ENCODE measurements around the gene PRKCA. TPM values are rescaled to one million over a fixed set of nuclear protein-coding genes. Genes with fewer than 3 reads are reported as not detected.

Gene PRKCA
- total RNA-seq, 4 donors from 2014 or later, result 9.0 to 76.1 (median 15.1) TPM

DNA sequence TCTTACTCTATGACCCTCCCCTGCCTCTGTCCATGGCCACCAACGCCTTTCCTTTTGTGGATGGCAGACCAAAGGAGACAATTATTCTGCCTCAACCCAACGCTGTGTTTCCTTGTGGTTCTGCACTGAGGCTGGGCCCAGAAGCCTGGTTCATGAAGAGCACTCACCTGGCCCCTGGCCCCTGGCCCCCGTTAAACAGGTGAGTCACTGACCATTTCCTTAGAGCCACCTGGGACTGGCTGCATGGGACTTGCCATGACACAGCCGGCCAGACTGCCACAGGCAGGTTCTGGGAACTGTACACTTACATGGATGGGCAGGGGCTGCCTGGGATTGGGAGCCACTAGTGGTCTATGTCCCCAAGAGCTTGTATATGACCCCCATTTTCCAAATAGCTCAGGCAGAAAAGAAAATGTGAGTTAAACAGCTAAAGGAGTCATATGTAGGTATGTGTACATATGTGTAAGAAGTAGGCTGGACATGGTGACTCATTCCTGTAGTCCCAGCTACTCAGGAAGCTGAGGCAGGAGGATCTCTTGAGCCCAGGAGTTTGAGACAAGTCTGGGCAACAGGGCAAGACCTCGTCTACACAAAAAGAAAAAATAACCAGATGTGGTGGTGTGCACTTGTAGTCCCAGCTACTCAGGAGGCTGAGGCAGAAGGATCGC, 350.6 kb downstream of the PRKCA start:
- TF ChIP-seq, protein P1, sequence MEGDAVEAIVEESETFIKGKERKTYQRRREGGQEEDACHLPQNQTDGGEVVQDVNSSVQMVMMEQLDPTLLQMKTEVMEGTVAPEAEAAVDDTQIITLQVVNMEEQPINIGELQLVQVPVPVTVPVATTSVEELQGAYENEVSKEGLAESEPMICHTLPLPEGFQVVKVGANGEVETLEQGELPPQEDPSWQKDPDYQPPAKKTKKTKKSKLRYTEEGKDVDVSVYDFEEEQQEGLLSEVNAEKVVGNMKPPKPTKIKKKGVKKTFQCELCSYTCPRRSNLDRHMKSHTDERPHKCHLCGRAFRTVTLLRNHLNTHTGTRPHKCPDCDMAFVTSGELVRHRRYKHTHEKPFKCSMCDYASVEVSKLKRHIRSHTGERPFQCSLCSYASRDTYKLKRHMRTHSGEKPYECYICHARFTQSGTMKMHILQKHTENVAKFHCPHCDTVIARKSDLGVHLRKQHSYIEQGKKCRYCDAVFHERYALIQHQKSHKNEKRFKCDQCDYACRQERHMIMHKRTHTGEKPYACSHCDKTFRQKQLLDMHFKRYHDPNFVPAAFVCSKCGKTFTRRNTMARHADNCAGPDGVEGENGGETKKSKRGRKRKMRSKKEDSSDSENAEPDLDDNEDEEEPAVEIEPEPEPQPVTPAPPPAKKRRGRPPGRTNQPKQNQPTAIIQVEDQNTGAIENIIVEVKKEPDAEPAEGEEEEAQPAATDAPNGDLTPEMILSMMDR (IDR thresholded peaks at IDR 0.05), result no peak
- no peak for TF ChIP-seq POLR2A (IDR thresholded peaks at IDR 0.05)
- Histone ChIP-seq H3K27ac (no peak overlapping the region), H3K27me3 (no peaks in the 10 kb centered on the region), H3K4me1 (no peaks in the 10 kb centered on the region), H3K36me3 (no peaks in the 10 kb centered on the region), H3K4me3 (no peak overlapping the region), H3K9me3 (no peaks in the 10 kb centered on the region)
- DNase-seq, result no peak
- intact Hi-C loops (cut with DNase I; ENCODE audit: low total_unique reads), result no loop called here

DNA sequence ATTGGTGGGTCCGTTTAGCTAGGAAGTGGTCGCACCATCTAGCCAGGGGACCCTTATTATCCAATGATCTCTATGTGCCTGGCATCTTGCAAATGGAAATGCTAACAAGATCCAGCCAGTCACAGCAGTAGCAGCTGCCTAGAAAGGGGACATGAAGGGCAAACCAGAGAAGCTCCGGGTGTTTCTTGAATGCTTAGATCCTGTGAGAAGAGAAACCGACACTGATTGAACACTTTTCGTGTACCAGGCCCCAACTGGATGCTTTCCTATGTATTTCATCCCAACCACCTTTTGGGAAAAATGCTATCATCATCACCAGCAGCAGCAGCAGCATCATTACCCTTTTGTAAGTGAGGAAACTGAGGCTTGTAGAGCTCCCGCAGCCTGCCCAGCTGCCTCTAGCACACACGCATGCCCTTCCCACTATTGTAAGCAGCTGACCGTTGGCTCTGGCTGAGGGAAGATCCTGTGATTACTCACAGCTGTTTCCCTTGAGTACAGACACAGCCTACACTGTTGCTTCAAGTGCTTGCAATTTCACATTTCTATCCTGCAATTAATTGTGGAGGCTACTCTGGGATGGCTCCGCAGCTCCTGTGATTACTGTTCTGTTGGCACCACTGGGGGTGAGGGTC, 351.8 kb downstream of the PRKCA start:
- Histone ChIP-seq H3K4me3 (no peak overlapping the region), H3K27me3 (no peaks in the 10 kb centered on the region), H3K36me3 (no peaks in the 10 kb centered on the region), H3K4me1 (no peaks in the 10 kb centered on the region), H3K27ac (no peak overlapping the region), H3K9me3 (no peaks in the 10 kb centered on the region)
- TF ChIP-seq POLR2A (IDR thresholded peaks at IDR 0.05), result no peak
- TF ChIP-seq, protein P1 (IDR thresholded peaks at IDR 0.05), result no peak
- DNase-seq, result no peak
- intact Hi-C loops (cut with DNase I; ENCODE audit: low total_unique reads), result no loop called here

DNA sequence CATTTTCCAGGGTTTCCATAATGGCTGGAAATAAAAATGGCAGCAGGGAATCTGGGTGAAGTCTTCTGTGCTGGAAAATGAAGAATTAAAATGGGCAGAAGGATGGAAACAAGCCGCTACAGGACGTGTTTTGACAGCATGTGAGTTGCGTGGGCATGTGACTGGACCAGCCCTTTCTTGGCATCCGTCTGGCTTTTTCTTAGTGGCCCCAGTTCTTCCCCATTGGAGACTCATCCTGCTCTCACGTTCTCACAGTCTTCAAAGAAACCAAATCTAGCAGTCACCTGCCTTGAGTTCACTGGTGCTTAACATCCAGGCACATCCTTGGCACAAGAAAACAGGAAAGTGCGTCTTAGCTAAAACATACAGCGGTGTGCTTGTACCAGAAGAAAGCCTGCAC, 352.4 kb downstream of the PRKCA start:
- Histone ChIP-seq H3K4me1 (no peaks in the 10 kb centered on the region), H3K9me3 (no peaks in the 10 kb centered on the region), H3K27ac (no peak overlapping the region), H3K27me3 (no peaks in the 10 kb centered on the region), H3K4me3 (no peak overlapping the region), H3K36me3 (no peaks in the 10 kb centered on the region)
- TF ChIP-seq, protein P1 (IDR thresholded peaks at IDR 0.05), result no peak
- TF ChIP-seq POLR2A (IDR thresholded peaks at IDR 0.05), result no peak
- intact Hi-C loops (cut with DNase I; ENCODE audit: low total_unique reads), result no loop called here
- no peak for DNase-seq

DNA sequence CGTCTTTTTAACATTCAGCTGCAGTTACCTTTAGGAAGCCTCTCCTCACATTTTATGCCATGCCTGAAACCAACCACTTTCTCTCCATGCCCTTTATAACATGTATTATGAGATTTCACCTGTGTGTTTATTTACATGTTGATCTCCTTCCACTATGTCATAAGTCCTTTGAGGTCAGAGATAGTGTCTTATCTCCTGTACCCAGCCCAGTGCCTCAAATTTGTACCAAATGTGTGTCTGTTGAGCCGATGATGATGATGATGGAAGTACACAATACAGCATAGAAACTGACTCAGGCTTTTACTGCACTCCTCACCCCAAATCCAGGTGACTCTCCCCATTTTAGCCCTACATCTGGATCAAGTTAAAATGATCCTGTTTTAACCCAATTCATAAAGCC, 353.0 kb downstream of the PRKCA start:
- Histone ChIP-seq H3K27me3 (no peaks in the 10 kb centered on the region), H3K27ac (no peak overlapping the region), H3K4me1 (no peaks in the 10 kb centered on the region), H3K36me3 (no peaks in the 10 kb centered on the region), H3K9me3 (no peaks in the 10 kb centered on the region), H3K4me3 (no peak overlapping the region)
- no peak for TF ChIP-seq POLR2A (IDR thresholded peaks at IDR 0.05)
- TF ChIP-seq, protein P1 (IDR thresholded peaks at IDR 0.05), result no peak
- intact Hi-C loops (cut with DNase I; ENCODE audit: low total_unique reads), result no loop called here
- no peak for DNase-seq

DNA sequence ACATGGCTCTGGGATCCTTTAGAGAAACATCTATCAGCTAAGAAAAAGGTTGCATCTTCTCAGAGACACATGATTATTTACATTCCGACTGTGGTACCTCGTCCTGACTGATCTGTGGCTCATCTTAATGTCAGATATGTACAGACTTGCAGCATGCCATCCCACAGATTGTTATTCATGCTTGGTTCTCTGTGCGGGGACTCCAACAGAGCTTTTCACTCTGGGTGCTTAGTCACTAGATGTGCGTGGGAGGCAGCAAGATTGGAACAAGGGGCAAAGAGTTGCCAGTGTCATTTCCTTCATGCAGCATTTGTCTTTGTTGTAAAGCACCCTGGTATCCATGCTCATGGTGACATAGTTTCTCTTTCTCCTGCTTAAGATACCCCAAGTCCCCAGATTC, 353.4 kb downstream of the PRKCA start:
- Histone ChIP-seq H3K4me1 (no peaks in the 10 kb centered on the region), H3K27me3 (no peaks in the 10 kb centered on the region), H3K9me3 (no peaks in the 10 kb centered on the region), H3K36me3 (no peaks in the 10 kb centered on the region), H3K27ac (no peak overlapping the region), H3K4me3 (no peak overlapping the region)
- intact Hi-C loops (cut with DNase I; ENCODE audit: low total_unique reads), result no loop called here
- no peak for DNase-seq
- TF ChIP-seq, protein P1 (IDR thresholded peaks at IDR 0.05), result no peak
- TF ChIP-seq POLR2A (IDR thresholded peaks at IDR 0.05), result no peak

All from uterus (tissue), 4 donors.